ENCODE data around the gene THBD.

GRCh38 chr20:23000232-23000947 is 49.1 kb downstream of the THBD start:
- TF ChIP-seq CTCF (IDR thresholded peaks at IDR 0.05; ENCODE audit: low read depth, low read length) (no peak), EZH2phosphoT487 (IDR thresholded peaks at IDR 0.05; ENCODE audit: low read depth) (no peak)

Data from OCI-LY3 (cell line).